Measurements from ENCODE around the gene FES.

Gene FES

GRCh38 chr15:90929246-90930019, 45.1 kb downstream of the FES start:
- Mint-ChIP-seq H3K27me3 (no peaks in the 10 kb centered on the region), H3K4me3 (peak overlapping the region; percentile 91), H3K9me3 (no peaks in the 10 kb centered on the region), H3K4me1 (peaks cover 35% of the 10 kb centered on the region), H3K27ac (ENCODE audit: low read depth) (peak overlapping the region; percentile 93), H3K36me3 (ENCODE audit: insufficient read depth) (peaks cover 6% of the 10 kb centered on the region)
- DNase-seq (ENCODE audit: low spot score in 2 of 2) = no peak
- no peak for ATAC-seq (replicated peaks; ENCODE audit: extremely low read depth, poor library complexity, severe bottlenecking)

- no peak for DNase-seq (ENCODE audit: low spot score in 2 of 2)
Observed at GRCh38 chr15:90930861-90931574, 46.7 kb downstream of the FES start.

DNA sequence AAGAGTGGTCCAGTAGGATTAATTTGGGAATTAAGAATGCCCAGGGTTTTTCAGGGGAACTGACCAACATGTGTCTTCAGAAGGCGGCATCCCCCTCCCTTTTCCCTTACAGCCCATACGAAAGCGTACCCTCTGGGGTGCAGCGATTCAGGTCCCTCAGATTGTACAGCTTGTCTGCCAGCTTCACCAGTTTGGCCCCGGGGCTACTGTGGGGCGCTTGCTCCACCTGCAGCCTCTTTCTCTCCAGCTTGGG, 47.2 kb downstream of the FES start:
- Mint-ChIP-seq H3K36me3 (ENCODE audit: insufficient read depth) (peaks cover 7% of the 10 kb centered on the region), H3K4me3 (peak overlapping the region; percentile 91), H3K27ac (ENCODE audit: low read depth) (peak overlapping the region; percentile 85), H3K9me3 (no peaks in the 10 kb centered on the region), H3K4me1 (peaks cover 50% of the 10 kb centered on the region), H3K27me3 (no peaks in the 10 kb centered on the region)
- ATAC-seq (replicated peaks; ENCODE audit: extremely low read depth, poor library complexity, severe bottlenecking) (no peak), DNase-seq (ENCODE audit: low spot score in 2 of 2) (no peak)

More at GRCh38 chr15:90930861-90931574, 46.7 kb downstream of the FES start:
- Mint-ChIP-seq H3K9me3 (no peaks in the 10 kb centered on the region), H3K36me3 (ENCODE audit: insufficient read depth) (peaks cover 7% of the 10 kb centered on the region), H3K27me3 (no peaks in the 10 kb centered on the region), H3K27ac (ENCODE audit: low read depth) (peak overlapping the region; percentile 93), H3K4me1 (peaks cover 46% of the 10 kb centered on the region), H3K4me3 (peak overlapping the region; percentile 91)
- ATAC-seq (replicated peaks; ENCODE audit: extremely low read depth, poor library complexity, severe bottlenecking) = no peak

- peak; percentile 78 to 91 for DNase-seq (ENCODE audit: low spot score in 2 of 2)
- Mint-ChIP-seq H3K4me3 (peak within 1 kb of the TSS; percentile 91), H3K9me3 (no peaks in the 10 kb centered on the region), H3K27me3 (no peaks in the 10 kb centered on the region), H3K27ac (ENCODE audit: low read depth) (peak within 1 kb of the TSS; percentile 85), H3K4me1 (peaks cover 56% of the 10 kb centered on the region), H3K36me3 (ENCODE audit: insufficient read depth) (peaks cover 7% of the 10 kb centered on the region)
- peak; percentile 66 for ATAC-seq (replicated peaks; ENCODE audit: extremely low read depth, poor library complexity, severe bottlenecking)
Observed at GRCh38 chr15:90931828-90932659, 47.7 kb downstream of the FES start, which contains the start of gene HDDC3. HDDC3 (minus strand) TSS chr15:90932549; CDS start chr15:90932540, 9 bp downstream.

DNA sequence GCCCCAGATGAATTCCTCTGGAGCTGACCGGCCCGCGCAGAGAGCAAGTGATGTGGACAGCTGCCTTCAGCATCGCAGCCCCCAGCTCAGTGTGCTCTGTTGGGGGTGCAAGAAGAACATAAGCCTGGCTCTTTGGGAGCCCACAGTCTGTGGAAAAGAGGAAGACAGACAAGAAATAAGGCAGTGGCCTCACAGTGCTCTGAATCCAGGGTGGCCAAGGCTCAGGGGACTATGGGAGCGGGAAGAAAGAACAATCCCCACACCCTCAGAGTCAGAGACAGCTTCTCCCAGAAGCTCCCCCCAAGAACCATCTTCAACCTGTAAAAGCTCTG, 48.3 kb downstream of the FES start:
- peaks cover 56% of the 10 kb centered on the region for H3K4me1 Mint-ChIP-seq
- peak overlapping the region; percentile 70 for H3K27ac Mint-ChIP-seq (ENCODE audit: low read depth)
- peak overlapping the region; percentile 91 for H3K4me3 Mint-ChIP-seq
- H3K27me3 Mint-ChIP-seq = no peaks in the 10 kb centered on the region
- DNase-seq (ENCODE audit: low spot score in 2 of 2) (no peak), ATAC-seq (replicated peaks; ENCODE audit: extremely low read depth, poor library complexity, severe bottlenecking) (no peak)
- no peaks in the 10 kb centered on the region for H3K9me3 Mint-ChIP-seq
- H3K36me3 Mint-ChIP-seq (ENCODE audit: insufficient read depth) = peaks cover 7% of the 10 kb centered on the region

DNA sequence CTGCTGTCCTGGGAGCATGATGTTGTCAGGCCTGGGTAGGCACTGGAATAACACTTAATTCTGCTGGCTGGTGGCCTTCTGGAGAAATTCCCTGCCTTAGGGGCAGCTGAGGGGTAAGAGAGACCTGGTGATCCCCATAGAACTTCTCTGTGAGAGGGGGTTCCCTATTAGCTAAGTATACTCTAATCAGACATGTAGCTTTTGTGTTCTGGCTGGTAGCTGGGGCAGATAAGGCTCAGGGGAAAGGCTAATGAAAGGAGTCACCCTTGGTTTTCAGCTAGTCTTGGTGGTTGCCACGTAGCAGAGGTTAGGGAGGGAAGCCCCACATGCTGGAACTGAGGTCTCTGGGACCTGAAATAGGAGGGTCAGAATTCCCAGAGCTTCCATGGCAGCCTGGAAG, 49.0 kb downstream of the FES start:
- no peaks in the 10 kb centered on the region for H3K9me3 Mint-ChIP-seq
- peak overlapping the region; percentile 34 for H3K4me3 Mint-ChIP-seq
- H3K27ac Mint-ChIP-seq (ENCODE audit: low read depth) = no peak overlapping the region
- no peak for ATAC-seq (replicated peaks; ENCODE audit: extremely low read depth, poor library complexity, severe bottlenecking)
- DNase-seq (ENCODE audit: low spot score in 2 of 2) = no peak
- H3K36me3 Mint-ChIP-seq (ENCODE audit: insufficient read depth) = peaks cover 10% of the 10 kb centered on the region
- H3K27me3 Mint-ChIP-seq = no peaks in the 10 kb centered on the region
- peaks cover 56% of the 10 kb centered on the region for H3K4me1 Mint-ChIP-seq

DNA sequence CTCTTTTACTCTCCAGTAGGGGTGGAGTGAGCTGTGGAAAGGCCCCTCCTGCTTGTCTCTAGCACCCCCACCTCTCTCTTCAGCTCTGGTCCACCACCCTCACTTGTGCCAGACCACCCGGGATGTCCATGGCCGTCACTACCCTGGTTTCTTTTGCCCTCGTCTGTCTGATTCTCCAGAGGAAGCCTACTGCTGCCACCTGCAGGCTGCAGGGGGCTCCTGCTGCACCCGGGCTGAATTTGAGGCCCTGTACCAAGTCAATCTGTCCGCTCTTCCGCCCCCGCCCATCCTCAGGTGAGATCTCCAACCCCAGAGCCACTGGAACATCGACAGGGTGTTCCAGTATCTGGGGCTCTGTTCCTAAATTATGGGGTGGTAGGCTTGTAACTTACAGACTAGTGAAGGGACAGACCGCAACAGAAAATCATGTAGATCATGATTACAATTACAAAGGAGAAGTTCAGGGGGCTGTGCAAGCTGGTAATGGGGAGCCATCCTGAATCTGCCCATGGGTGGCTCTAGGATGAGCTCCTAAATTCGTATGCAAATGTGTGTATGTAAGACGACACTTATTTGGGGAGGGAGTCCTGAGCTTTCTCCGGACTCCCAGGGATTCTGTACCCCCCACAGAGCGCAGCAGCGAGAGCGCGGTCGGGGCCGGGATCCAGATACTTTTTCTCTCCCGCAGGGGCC, 50.1 kb downstream of the FES start:
- Mint-ChIP-seq H3K36me3 (ENCODE audit: insufficient read depth) (peaks cover 16% of the 10 kb centered on the region), H3K4me1 (peaks cover 53% of the 10 kb centered on the region), H3K4me3 (peak overlapping the region; percentile 81), H3K27me3 (no peaks in the 10 kb centered on the region), H3K9me3 (no peaks in the 10 kb centered on the region), H3K27ac (ENCODE audit: low read depth) (peak overlapping the region; percentile 74)
- DNase-seq (ENCODE audit: low spot score in 2 of 2) (peak; percentile 68 to 70), ATAC-seq (replicated peaks; ENCODE audit: extremely low read depth, poor library complexity, severe bottlenecking) (peak; percentile 45)

DNA sequence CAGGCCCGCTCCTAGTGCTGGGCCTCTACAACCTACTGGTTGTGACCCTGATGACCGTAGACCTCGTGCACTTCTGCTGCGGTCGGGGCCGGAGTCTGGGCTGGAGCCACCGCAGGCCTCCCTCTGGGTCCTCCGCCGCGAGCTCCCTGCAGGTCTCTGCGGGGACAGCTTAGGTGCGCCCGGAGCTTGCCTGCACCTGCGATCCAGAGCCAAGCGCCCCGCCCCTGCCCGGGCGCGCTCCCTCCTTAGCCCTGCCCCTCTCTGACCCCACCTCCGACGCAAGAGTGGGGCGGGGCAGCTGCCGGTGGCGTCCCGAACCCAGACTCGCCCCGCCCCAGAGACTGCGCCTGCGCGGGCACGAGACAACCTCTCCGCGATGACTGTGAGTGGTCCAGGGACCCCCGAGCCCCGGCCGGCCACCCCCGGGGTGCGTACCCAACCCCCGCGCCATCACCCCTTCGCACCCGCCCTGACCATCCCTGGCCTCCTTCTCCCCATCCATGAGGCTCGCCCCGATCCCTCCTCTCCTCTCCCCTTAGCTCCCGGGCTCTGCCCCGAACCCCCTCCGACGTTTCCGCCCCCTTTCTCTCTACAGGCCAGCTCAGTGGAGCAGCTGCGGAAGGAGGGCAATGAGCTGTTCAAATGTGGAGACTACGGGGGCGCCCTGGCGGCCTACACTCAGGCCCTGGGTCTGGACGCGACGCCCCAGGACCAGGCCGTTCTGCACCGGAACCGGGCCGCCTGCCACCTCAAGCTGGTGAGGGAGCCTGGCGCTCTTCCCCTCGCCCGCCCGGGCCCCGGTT, 50.8 kb downstream of the FES start, which contains the start of gene UNC45A:
TSS of gene UNC45A (plus strand) at position 337 of the 803 bp plus-strand sequence. CDS start at position 377, 40 bp downstream.
- H3K9me3 Mint-ChIP-seq = no peaks in the 10 kb centered on the region
- H3K4me3 Mint-ChIP-seq = peak within 1 kb of the TSS; percentile 81
- ATAC-seq (replicated peaks; ENCODE audit: extremely low read depth, poor library complexity, severe bottlenecking) (peak; percentile 69), DNase-seq (ENCODE audit: low spot score in 2 of 2) (peak; percentile 89 to 93)
- peak within 1 kb of the TSS; percentile 88 for H3K27ac Mint-ChIP-seq (ENCODE audit: low read depth)
- H3K27me3 Mint-ChIP-seq = no peaks in the 10 kb centered on the region
- peaks cover 24% of the 10 kb centered on the region for H3K36me3 Mint-ChIP-seq (ENCODE audit: insufficient read depth)
- peaks cover 47% of the 10 kb centered on the region for H3K4me1 Mint-ChIP-seq

- H3K36me3 Mint-ChIP-seq (ENCODE audit: insufficient read depth) = peaks cover 29% of the 10 kb centered on the region
- H3K27me3 Mint-ChIP-seq = no peaks in the 10 kb centered on the region
- H3K4me1 Mint-ChIP-seq = peaks cover 34% of the 10 kb centered on the region
- H3K9me3 Mint-ChIP-seq = no peaks in the 10 kb centered on the region
- ATAC-seq (replicated peaks; ENCODE audit: extremely low read depth, poor library complexity, severe bottlenecking) = no peak
- H3K4me3 Mint-ChIP-seq = peak overlapping the region; percentile 81
- peak overlapping the region; percentile 88 for H3K27ac Mint-ChIP-seq (ENCODE audit: low read depth)
- DNase-seq (ENCODE audit: low spot score in 2 of 2) = no peak
Observed at GRCh38 chr15:90936823-90937222, 52.5 kb downstream of the FES start.

GRCh38 chr15:90938261-90938660, 54.0 kb downstream of the FES start:
- Mint-ChIP-seq H3K27ac (ENCODE audit: low read depth) (no peak overlapping the region), H3K4me3 (no peak overlapping the region), H3K27me3 (no peaks in the 10 kb centered on the region), H3K9me3 (no peaks in the 10 kb centered on the region), H3K36me3 (ENCODE audit: insufficient read depth) (peaks cover 41% of the 10 kb centered on the region), H3K4me1 (peaks cover 27% of the 10 kb centered on the region)
- DNase-seq (ENCODE audit: low spot score in 2 of 2) = no peak
- no peak for ATAC-seq (replicated peaks; ENCODE audit: extremely low read depth, poor library complexity, severe bottlenecking)

GRCh38 chr15:90939756-90940155, 55.5 kb downstream of the FES start:
- Mint-ChIP-seq H3K36me3 (ENCODE audit: insufficient read depth) (peaks cover 53% of the 10 kb centered on the region), H3K27me3 (no peaks in the 10 kb centered on the region), H3K27ac (ENCODE audit: low read depth) (no peak overlapping the region), H3K9me3 (no peaks in the 10 kb centered on the region), H3K4me3 (no peak overlapping the region), H3K4me1 (peaks cover 18% of the 10 kb centered on the region)
- no peak for DNase-seq (ENCODE audit: low spot score in 2 of 2)
- no peak for ATAC-seq (replicated peaks; ENCODE audit: extremely low read depth, poor library complexity, severe bottlenecking)

All from central memory CD8-positive, alpha-beta T cell (primary cell).